Tibial nerve (tissue), 4 donors: ENCODE measurements around the gene ATOH8. TPM values are rescaled to one million over a fixed set of nuclear protein-coding genes. Genes with fewer than 3 reads are reported as not detected.

ENCODE experiments used
- DNase-seq, 2 donors: peaks; one replicate each; pipeline ENCODE4 v3.0.0-alpha.2; 2019; ENCODE audit warnings: low spot score in 2 of 2
- H3K27ac ChIP-seq, 4 donors: fragments of 200-600 bp; sonication (generic) in 3 of 4; one replicate each; pipeline ENCODE4 v1.5.1; 2017 to 2019; ENCODE audit warnings: mild to moderate bottlenecking in 1 of 4
- H3K27me3 ChIP-seq, 2 donors: fragments of 200-600 bp; sonication (generic) in 1 of 2; one replicate each; pipeline versions ENCODE4 v1.5.1 to v1.6.0; 2017 to 2019
- H3K36me3 ChIP-seq, 3 donors: fragments of 200-600 bp; sonication (generic); one replicate each; pipeline ENCODE4 v1.5.1; 2018 to 2019
- H3K4me1 ChIP-seq, 4 donors: fragments of 200-600 bp; sonication (generic) in 3 of 4; one replicate each; pipeline ENCODE4 v1.5.1; 2017 to 2019
- H3K4me3 ChIP-seq, 4 donors: fragments of 200-600 bp; sonication (generic) in 3 of 4; one replicate each; pipeline ENCODE4 v1.5.1; 2017 to 2019; ENCODE audit warnings: mild to moderate bottlenecking in 1 of 4, moderate library complexity in 1 of 4
- H3K9me3 ChIP-seq, 4 donors: fragments of 200-600 bp; sonication (generic) in 3 of 4; one replicate each; pipeline ENCODE4 v1.5.1; 2017 to 2019
- EP300 ChIP-seq, 2 donors: sonication (generic); formaldehyde crosslinking; IDR thresholded peaks; one replicate each; pipeline ENCODE4 v1.6.1; 2017; ENCODE audit warnings: antibody characterized with exemption in 2 of 2, mild to moderate bottlenecking in 1 of 2
- POLR2A ChIP-seq, 2 donors: fragments of 450-650 bp; IDR thresholded peaks; one replicate each; pipeline ENCODE4 v1.6.1; 2017; ENCODE audit warnings: antibody characterized with exemption in 2 of 2, mild to moderate bottlenecking in 2 of 2, moderate library complexity in 2 of 2
- WGBS, 2 donors: methylation state at CpG; one replicate each; pipeline ENCODE4 v1.1.5; 2018; 5-methylcytosine and 5-hydroxymethylcytosine counted together
- total RNA-seq, 4 donors: library from RNA; depleted of rRNA; stranded (reverse); fragments of >200 nt; gene quantifications; one replicate each; pipeline ENCODE4 v1.1.0, GENCODE V29; 2016
- TF ChIP-seq, protein P1 (sequence below), 5 experiments: fragments of 200-600 bp in 3 of 5; fragments of 450-650 bp in 2 of 5; sonication (generic) in 3 of 5; IDR thresholded peaks; one replicate each; pipeline ENCODE4 v1.5.1; 2016 to 2019; ENCODE audit warnings: antibody characterized with exemption in 5 of 5, mild to moderate bottlenecking in 3 of 5, moderate library complexity in 2 of 5

The ATOH8 gene
- total RNA-seq, 4 donors from 2014 or later: 98.0 to 170 (median 119) TPM

DNA sequence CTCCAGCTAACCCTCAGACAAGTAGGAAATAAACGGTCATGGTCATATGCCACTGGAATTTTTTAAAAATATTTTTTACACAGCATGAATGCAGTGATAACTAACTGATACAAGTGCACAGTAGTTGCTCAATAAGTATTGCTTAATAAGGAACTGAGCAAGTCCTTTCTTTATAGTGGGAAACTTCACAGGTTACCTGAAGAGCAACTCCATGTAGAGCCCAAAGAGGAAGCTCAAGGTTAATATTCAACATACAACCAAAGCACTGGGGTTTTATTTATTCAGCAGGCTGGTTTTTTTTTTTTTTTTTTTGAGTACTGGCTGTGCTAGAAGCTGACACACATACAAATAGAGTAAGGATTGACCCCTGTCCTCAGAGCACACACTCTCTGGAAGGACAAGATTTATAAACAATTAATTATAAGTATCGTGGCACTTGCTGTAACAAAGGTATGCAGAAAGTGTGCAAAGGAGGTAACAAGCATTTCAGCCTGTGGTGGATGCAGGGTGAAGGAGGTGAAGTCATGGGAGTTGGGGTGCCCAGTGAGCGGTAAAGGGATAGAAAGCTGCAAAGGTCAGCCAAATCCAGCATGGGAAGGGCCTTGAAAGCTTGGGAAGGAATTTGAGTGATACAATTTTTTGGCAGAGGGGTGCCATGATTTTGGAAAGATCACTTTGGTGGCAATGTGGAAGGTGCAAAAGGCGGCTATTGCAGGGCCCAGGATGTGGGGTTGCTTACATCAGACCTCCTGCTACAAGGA, 52.7 kb downstream of the ATOH8 start:
- TF ChIP-seq POLR2A (IDR thresholded peaks at IDR 0.05): no peak
- TF ChIP-seq, protein P1, sequence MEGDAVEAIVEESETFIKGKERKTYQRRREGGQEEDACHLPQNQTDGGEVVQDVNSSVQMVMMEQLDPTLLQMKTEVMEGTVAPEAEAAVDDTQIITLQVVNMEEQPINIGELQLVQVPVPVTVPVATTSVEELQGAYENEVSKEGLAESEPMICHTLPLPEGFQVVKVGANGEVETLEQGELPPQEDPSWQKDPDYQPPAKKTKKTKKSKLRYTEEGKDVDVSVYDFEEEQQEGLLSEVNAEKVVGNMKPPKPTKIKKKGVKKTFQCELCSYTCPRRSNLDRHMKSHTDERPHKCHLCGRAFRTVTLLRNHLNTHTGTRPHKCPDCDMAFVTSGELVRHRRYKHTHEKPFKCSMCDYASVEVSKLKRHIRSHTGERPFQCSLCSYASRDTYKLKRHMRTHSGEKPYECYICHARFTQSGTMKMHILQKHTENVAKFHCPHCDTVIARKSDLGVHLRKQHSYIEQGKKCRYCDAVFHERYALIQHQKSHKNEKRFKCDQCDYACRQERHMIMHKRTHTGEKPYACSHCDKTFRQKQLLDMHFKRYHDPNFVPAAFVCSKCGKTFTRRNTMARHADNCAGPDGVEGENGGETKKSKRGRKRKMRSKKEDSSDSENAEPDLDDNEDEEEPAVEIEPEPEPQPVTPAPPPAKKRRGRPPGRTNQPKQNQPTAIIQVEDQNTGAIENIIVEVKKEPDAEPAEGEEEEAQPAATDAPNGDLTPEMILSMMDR (IDR thresholded peaks at IDR 0.05): no peak
- TF ChIP-seq EP300 (IDR thresholded peaks at IDR 0.05): no peak
- Histone ChIP-seq H3K27me3 (no peaks in the 10 kb centered on the region), H3K4me1 (peaks cover 0 to 16% (median 10%) of the 10 kb centered on the region in 4 donors), H3K27ac (no peak overlapping the region), H3K4me3 (no peak overlapping the region), H3K9me3 (peaks cover 0 to 4% (median 0%) of the 10 kb centered on the region in 4 donors), H3K36me3 (peaks cover 0 to 8% (median 0%) of the 10 kb centered on the region in 3 donors)
- no peak for DNase-seq
- 89 to 90% methylated on average over 4 of the region's 4 CpGs for WGBS, 2 donors

DNA sequence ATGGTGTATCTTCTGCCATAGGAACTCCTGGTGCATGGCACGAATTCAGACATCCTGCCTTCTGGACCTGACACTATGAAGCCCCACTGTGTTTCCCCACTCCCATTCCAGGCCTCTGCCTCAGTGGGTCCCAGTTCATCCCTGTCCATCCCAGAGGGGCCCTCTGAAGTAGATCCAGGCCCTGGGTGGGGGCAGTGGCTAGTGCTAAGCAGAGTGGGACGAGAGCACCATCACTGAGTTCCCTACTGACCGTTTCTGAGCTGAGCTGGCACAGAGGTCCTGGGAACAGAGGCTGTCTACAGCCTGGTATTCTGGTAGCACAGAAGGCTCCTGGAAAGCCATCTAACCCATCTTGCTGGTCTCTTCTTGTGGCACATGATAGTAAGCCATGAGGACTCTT, 54.0 kb downstream of the ATOH8 start:
- Histone ChIP-seq H3K9me3 (no peaks in the 10 kb centered on the region), H3K27ac (no peak overlapping the region), H3K4me1 (peaks cover 0 to 28% (median 13%) of the 10 kb centered on the region in 4 donors), H3K4me3 (no peak overlapping the region), H3K36me3 (no peaks in the 10 kb centered on the region), H3K27me3 (no peaks in the 10 kb centered on the region)
- WGBS, 2 donors: 92 to 93% methylated on average over 2 to 3 of the region's 3 CpGs
- no peak for DNase-seq
- TF ChIP-seq POLR2A (IDR thresholded peaks at IDR 0.05) (no peak), EP300 (IDR thresholded peaks at IDR 0.05) (no peak)
- TF ChIP-seq, protein P1 (IDR thresholded peaks at IDR 0.05): no peak

DNA sequence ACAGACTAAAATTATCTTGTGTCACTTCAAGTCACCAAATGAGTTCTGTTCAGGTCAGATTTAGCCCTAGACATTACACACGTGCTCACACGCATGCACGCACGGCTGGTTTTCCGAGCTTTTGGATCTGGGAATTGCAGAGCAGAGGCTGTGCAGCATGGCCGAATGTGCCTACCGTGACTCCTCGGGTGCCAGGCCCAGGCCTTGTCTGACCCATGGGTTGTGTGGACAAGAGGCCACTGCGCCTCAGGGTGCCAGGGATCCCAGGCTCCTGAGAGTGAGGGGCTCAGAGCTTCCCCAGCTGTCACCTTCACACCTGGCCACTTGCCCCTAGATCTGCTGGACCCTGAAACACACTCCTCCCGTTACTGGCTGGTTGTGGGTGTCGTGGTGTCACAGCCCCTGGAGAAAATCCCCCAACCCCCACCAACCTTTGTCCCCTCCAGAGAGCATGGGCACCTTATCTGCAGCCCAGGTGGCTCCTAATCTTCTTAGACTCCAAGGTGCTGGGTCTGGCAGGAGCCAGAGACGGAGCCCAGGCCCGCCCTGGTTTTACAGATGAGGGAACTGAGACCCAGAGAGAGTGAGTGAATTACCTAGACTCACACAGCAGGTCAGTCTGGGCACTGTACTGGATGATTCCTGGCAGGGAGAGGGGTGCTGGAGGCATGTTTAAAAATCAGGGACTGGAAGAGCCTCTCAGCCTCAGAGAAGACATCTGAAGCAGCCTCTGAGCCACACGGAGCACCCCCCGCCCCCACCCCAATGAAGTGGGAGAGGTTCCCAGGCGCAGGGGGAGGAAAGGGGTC, 56.8 kb downstream of the ATOH8 start:
- Histone ChIP-seq H3K4me1 (peaks cover 0 to 40% (median 15%) of the 10 kb centered on the region in 4 donors), H3K36me3 (no peaks in the 10 kb centered on the region), H3K27ac (peak overlapping the region; percentile 45 to 83 (median 67)), H3K27me3 (no peaks in the 10 kb centered on the region), H3K4me3 (peak overlapping the region in 1 of 4 donors; percentile 33), H3K9me3 (no peaks in the 10 kb centered on the region)
- TF ChIP-seq, protein P1 (IDR thresholded peaks at IDR 0.05): no peak
- no peak for TF ChIP-seq POLR2A (IDR thresholded peaks at IDR 0.05)
- TF ChIP-seq EP300 (IDR thresholded peaks at IDR 0.05): no peak
- no peak for DNase-seq
- WGBS, 2 donors: 68 to 76% methylated on average over 16 of the region's 16 CpGs

DNA sequence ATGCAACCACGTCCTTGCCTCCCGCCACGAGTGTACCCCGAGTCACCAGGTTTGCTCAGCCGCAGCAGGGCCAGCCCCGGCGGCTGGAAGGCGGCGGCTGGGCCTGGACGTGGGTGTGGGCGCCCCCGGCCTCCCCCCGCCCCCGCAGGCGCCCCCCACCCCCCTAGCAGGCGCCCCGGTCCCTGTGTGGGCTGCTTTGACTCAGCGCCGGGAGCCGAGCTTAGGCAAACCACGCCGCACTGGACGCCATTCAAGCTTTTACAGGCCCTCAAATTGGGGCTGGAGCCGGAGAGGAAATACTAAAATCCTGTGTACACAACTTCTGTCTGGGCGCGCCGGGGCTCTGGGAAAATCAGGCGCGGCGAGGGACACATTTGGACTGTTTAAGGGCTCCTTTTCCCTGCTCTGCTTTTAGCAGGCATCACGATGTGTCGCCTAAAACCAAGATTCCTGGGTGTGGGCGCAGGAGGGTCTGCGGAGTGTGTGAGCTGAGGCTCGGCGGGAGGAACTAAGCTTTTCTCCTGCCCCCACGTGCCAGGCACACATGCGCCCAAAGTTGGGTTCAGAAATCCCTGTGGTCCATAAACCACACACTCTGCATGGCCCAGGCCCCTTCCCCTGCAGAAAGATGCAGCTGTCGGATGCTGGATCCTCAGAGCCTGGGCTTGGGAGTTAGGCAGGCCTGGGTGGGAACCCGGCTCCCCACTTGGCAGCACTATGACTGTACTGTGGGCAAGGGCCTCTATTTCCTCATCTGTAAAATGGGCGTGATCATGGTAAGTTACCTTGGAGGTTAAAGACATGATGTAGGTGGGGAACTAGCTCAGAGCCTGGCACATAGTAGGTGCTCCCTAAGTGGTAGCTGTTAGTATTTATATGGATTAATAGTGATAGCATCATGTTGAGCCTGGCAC, 57.6 kb downstream of the ATOH8 start:
- Histone ChIP-seq H3K4me1 (peaks cover 0 to 40% (median 15%) of the 10 kb centered on the region in 4 donors), H3K4me3 (peak overlapping the region in 1 of 4 donors; percentile 33), H3K9me3 (no peaks in the 10 kb centered on the region), H3K36me3 (no peaks in the 10 kb centered on the region), H3K27ac (peak overlapping the region; percentile 45 to 83 (median 67)), H3K27me3 (no peaks in the 10 kb centered on the region)
- DNase-seq: no peak
- TF ChIP-seq EP300 (IDR thresholded peaks at IDR 0.05) (no peak), POLR2A (IDR thresholded peaks at IDR 0.05) (no peak)
- TF ChIP-seq, protein P1 (IDR thresholded peaks at IDR 0.05): no peak
- WGBS, 2 donors: 9 to 38% methylated on average over 15 to 22 of the region's 41 CpGs
